SK-N-SH treated with all-trans-retinoic acid at 6 μM for 48 hours (cell line): ENCODE measurements around the gene ADGRD2.

Experiments
- ARNTL ChIP-seq: fragments of 450-650 bp; formaldehyde crosslinking; IDR thresholded peaks from 2 replicates; pipeline ENCODE4 v1.5.0; 2020; ENCODE audit warnings: low read depth, mild to moderate bottlenecking, moderate library complexity, borderline replicate concordance
- CSDC2 ChIP-seq: fragments of 250-450 bp; sonication (Bioruptor Pico); IDR thresholded peaks from 2 replicates; pipeline ENCODE4 v1.5.0; 2020; ENCODE audit warnings: mild to moderate bottlenecking, moderate library complexity
- ESRRG ChIP-seq: fragments of 250-450 bp; sonication (Bioruptor Pico); IDR thresholded peaks from 2 replicates; pipeline ENCODE4 v1.6.1; 2021; ENCODE audit warnings: mild to moderate bottlenecking
- ISL1 ChIP-seq: fragments of 250-450 bp; sonication (Bioruptor Pico); IDR thresholded peaks from 2 replicates; pipeline ENCODE4 v2.1.2; 2022; ENCODE audit warnings: mild to moderate bottlenecking, moderate library complexity
- PPARA ChIP-seq: fragments of 250-450 bp; sonication (Bioruptor Pico); IDR thresholded peaks from 2 replicates; pipeline ENCODE4 v1.5.0; 2020; ENCODE audit warnings: mild to moderate bottlenecking, borderline replicate concordance
- RARB ChIP-seq: fragments of 250-450 bp; sonication (Bioruptor Pico); IDR thresholded peaks from 2 replicates; pipeline ENCODE4 v1.8.0; 2021; ENCODE audit warnings: mild to moderate bottlenecking, moderate library complexity
- ZFP3 ChIP-seq: fragments of 250-450 bp; sonication (Bioruptor Pico); IDR thresholded peaks from 2 replicates; pipeline ENCODE4 v1.5.0; 2020; ENCODE audit warnings: mild to moderate bottlenecking, moderate library complexity
- ZFP30 ChIP-seq: fragments of 450-650 bp; formaldehyde crosslinking; IDR thresholded peaks from 2 replicates; pipeline ENCODE4 v1.5.0; 2022; ENCODE audit warnings: mild to moderate bottlenecking, moderate library complexity
- ZNF70 ChIP-seq: fragments of 450-650 bp; formaldehyde crosslinking; IDR thresholded peaks from 2 replicates; pipeline ENCODE4 v1.5.0; 2020; ENCODE audit warnings: mild to moderate bottlenecking, moderate library complexity
- TF ChIP-seq, protein P1 (sequence below): fragments of 250-450 bp; sonication (Bioruptor Pico); IDR thresholded peaks from 2 replicates; pipeline ENCODE4 v1.8.0; 2020; ENCODE audit warnings: mild to moderate bottlenecking, moderate library complexity, borderline replicate concordance
- TF ChIP-seq, protein P2 (sequence below): fragments of 250-450 bp; sonication (Bioruptor Pico); IDR thresholded peaks from 2 replicates; pipeline ENCODE4 v1.5.0; 2020; ENCODE audit warnings: mild to moderate bottlenecking, moderate library complexity

DNA sequence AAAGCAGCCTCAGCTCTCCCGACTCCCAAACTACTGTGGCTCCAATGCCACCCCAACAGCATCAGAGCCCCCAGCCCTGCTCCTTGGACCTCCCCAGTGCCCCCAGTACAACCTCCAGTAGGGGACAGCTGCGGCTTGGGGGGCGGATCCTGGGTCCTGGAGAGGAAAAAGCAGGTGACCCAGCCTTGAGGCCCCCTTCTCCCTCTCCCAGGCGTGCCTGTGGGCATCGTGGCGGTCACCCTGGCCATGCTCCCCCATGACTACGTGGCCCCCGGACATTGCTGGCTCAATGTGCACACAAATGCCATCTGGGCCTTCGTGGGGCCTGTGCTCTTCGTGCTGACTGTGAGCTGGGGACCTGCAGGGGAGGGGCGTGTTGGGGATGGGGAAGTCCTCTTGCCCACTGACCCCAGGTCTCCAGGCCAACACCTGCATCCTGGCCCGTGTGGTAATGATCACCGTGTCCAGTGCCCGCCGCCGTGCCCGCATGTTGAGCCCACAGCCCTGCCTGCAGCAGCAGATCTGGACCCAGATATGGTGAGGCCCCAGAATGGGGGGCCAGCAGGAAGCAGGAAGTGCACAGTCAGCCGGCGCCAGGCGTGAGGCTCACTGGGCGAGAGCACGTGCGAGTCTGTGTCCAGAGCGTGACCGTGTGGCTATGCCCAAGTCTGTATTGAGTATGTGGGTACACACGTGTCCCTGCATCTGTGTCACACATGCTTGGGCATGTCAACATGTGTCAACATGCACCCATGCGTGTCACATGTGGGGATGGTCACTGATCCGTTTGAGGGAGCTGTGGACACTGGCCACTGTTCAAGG is 19.0 kb downstream of the ADGRD2 start:
- no peak for TF ChIP-seq PPARA
- no peak for TF ChIP-seq ARNTL
- TF ChIP-seq ZFP30 (CRISPR knock-in tag), result no peak
- TF ChIP-seq ESRRG, result no peak
- no peak for TF ChIP-seq CSDC2 (CRISPR knock-in tag)
- no peak for TF ChIP-seq ZFP3 (CRISPR knock-in tag)
- TF ChIP-seq, protein P1, sequence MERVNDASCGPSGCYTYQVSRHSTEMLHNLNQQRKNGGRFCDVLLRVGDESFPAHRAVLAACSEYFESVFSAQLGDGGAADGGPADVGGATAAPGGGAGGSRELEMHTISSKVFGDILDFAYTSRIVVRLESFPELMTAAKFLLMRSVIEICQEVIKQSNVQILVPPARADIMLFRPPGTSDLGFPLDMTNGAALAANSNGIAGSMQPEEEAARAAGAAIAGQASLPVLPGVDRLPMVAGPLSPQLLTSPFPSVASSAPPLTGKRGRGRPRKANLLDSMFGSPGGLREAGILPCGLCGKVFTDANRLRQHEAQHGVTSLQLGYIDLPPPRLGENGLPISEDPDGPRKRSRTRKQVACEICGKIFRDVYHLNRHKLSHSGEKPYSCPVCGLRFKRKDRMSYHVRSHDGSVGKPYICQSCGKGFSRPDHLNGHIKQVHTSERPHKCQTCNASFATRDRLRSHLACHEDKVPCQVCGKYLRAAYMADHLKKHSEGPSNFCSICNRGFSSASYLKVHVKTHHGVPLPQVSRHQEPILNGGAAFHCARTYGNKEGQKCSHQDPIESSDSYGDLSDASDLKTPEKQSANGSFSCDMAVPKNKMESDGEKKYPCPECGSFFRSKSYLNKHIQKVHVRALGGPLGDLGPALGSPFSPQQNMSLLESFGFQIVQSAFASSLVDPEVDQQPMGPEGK (CRISPR knock-in tag), result no peak
- TF ChIP-seq, protein P2, sequence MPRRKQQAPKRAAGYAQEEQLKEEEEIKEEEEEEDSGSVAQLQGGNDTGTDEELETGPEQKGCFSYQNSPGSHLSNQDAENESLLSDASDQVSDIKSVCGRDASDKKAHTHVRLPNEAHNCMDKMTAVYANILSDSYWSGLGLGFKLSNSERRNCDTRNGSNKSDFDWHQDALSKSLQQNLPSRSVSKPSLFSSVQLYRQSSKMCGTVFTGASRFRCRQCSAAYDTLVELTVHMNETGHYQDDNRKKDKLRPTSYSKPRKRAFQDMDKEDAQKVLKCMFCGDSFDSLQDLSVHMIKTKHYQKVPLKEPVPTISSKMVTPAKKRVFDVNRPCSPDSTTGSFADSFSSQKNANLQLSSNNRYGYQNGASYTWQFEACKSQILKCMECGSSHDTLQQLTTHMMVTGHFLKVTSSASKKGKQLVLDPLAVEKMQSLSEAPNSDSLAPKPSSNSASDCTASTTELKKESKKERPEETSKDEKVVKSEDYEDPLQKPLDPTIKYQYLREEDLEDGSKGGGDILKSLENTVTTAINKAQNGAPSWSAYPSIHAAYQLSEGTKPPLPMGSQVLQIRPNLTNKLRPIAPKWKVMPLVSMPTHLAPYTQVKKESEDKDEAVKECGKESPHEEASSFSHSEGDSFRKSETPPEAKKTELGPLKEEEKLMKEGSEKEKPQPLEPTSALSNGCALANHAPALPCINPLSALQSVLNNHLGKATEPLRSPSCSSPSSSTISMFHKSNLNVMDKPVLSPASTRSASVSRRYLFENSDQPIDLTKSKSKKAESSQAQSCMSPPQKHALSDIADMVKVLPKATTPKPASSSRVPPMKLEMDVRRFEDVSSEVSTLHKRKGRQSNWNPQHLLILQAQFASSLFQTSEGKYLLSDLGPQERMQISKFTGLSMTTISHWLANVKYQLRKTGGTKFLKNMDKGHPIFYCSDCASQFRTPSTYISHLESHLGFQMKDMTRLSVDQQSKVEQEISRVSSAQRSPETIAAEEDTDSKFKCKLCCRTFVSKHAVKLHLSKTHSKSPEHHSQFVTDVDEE, result no peak
- no peak for TF ChIP-seq ISL1
- TF ChIP-seq RARB, result no peak
- TF ChIP-seq ZNF70 (CRISPR knock-in tag), result no peak
